ENCODE results near the gene SYCP2L.

DNA sequence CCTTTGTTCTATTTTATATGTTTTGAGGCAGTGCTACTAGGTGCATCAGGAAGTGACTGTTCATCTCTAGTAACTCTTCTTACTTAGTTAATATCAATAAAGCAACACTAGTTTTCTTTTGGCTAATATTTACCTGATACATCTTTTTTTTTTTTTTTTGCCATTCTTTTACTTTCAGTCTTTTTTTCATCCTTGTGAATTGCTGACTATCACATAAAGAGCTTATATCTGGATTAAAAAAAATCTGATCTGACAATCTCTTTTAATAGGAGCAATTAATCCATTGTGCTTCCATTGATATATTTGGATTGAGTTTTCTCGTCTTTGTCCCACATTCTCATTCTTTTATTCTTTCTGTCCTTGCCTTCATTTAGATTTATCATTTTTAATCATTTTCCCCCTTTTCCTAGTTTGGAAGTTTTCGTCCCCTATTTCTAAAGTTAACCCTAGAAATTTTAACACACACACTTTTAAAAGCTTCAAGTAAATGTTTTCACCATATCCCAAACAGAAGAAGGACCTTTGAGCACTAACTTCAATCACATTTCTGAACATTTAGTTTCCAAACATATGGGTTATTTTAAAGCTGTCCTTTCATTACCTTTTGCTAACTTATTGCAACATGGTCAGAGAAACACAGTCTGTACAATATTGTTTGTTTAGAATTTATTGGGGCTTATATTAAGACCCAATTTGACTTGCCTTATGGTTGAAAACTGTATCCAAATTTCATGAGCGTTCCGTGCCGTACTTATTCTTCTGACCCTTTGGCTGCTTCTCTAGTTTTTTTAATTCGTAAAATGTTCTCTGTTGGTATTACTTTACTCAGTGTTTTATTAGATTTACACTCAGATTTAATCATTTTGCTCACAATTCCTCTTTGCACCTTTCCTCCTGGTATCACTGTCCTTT is 63.0 kb downstream of the SYCP2L start:
- TF ChIP-seq, protein P1, sequence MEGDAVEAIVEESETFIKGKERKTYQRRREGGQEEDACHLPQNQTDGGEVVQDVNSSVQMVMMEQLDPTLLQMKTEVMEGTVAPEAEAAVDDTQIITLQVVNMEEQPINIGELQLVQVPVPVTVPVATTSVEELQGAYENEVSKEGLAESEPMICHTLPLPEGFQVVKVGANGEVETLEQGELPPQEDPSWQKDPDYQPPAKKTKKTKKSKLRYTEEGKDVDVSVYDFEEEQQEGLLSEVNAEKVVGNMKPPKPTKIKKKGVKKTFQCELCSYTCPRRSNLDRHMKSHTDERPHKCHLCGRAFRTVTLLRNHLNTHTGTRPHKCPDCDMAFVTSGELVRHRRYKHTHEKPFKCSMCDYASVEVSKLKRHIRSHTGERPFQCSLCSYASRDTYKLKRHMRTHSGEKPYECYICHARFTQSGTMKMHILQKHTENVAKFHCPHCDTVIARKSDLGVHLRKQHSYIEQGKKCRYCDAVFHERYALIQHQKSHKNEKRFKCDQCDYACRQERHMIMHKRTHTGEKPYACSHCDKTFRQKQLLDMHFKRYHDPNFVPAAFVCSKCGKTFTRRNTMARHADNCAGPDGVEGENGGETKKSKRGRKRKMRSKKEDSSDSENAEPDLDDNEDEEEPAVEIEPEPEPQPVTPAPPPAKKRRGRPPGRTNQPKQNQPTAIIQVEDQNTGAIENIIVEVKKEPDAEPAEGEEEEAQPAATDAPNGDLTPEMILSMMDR (IDR thresholded peaks at IDR 0.05; ENCODE audit: insufficient read depth, low read length): no peak
- TF ChIP-seq POLR2AphosphoS5 (IDR thresholded peaks at IDR 0.05; ENCODE audit: low read depth): no peak
- TF ChIP-seq GABPA (IDR thresholded peaks at IDR 0.05; ENCODE audit: low read depth): no peak
- TF ChIP-seq, protein P2, sequence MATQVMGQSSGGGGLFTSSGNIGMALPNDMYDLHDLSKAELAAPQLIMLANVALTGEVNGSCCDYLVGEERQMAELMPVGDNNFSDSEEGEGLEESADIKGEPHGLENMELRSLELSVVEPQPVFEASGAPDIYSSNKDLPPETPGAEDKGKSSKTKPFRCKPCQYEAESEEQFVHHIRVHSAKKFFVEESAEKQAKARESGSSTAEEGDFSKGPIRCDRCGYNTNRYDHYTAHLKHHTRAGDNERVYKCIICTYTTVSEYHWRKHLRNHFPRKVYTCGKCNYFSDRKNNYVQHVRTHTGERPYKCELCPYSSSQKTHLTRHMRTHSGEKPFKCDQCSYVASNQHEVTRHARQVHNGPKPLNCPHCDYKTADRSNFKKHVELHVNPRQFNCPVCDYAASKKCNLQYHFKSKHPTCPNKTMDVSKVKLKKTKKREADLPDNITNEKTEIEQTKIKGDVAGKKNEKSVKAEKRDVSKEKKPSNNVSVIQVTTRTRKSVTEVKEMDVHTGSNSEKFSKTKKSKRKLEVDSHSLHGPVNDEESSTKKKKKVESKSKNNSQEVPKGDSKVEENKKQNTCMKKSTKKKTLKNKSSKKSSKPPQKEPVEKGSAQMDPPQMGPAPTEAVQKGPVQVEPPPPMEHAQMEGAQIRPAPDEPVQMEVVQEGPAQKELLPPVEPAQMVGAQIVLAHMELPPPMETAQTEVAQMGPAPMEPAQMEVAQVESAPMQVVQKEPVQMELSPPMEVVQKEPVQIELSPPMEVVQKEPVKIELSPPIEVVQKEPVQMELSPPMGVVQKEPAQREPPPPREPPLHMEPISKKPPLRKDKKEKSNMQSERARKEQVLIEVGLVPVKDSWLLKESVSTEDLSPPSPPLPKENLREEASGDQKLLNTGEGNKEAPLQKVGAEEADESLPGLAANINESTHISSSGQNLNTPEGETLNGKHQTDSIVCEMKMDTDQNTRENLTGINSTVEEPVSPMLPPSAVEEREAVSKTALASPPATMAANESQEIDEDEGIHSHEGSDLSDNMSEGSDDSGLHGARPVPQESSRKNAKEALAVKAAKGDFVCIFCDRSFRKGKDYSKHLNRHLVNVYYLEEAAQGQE (IDR thresholded peaks at IDR 0.05; ENCODE audit: insufficient replicate concordance, low read depth): no peak
- TF ChIP-seq SPI1 (IDR thresholded peaks at IDR 0.05; ENCODE audit: borderline replicate concordance, low read depth): no peak
